ENCODE data around the gene SPRY1. TPM values are rescaled to one million over a fixed set of nuclear protein-coding genes. Genes with fewer than 3 reads are reported as not detected.

The SPRY1 gene
- total and polyA plus RNA-seq, 9 of the 15 experiments (the other 6 are each of a cell fraction or from before 2014, with no cell fraction given) = 0.18 to 1.9 (median 0.45) TPM; not detected in 1

DNA sequence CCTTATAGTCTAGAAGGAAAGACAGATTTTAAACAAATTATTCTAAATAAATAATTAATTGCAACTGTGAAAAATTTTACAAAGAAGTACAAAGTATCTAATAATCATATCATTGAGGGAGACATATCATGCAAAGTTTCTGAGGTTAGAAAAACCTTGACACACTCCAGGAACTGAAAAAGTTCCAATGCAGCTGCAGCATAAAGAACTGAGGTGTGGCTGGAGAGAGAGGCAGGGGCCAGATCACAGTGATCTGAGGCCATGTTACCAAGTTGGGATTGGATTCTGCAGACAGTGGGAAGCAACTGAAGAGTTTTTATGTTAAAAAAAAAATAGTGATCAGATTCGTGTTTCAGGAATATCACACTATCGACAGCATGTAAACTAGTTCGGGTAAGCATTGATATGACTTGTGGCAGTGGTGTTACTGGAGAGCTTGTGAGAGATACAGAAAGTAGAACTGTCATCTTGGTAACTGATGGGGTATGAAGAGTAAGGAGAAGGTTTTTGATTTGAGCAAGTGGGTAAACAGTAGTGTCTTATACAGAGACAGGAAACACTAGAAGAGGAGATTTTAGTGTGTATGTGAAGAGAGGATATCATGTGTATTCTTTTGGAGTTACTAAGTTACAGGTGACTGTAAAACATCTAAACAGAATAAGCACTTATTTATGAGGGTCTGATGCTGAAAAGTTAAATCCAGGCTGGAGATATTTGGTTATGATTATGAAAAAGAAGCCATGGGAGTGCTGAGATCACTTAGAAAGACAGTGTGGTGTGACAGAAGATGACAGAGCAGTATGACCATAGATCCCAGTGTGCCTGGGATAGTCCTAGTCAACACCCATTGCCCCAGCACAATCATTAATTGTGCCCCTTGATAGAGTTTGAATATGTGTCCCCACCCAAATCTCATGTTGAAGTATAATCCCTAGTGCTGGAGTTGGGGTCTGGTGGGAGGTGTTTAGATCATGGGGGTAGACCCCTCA lies 15.6 kb upstream of the SPRY1 start:
- H3K9ac ChIP-seq (ENCODE audit: insufficient read depth in 1 of 2, low read depth in 2 of 2, low read length in 2 of 2) = no peak overlapping the region
- H3K79me2 ChIP-seq (ENCODE audit: control insufficient read depth, insufficient read depth, low read length) = no peaks in the 10 kb centered on the region
- no peak for DNase-seq (ENCODE audit: extremely low read depth in 1 of 4, low spot score in 3 of 4)
- H3K9me3 ChIP-seq (replicated peaks; ENCODE audit: control insufficient read depth, insufficient read depth, low read depth, low read length) = no peaks in the 10 kb centered on the region
- in situ Hi-C loops (cut with MboI) = no loop called here
- no peaks in the 10 kb centered on the region for H3K36me3 ChIP-seq (ENCODE audit: control insufficient read depth, insufficient read depth, low read length)
- H3K4me1 ChIP-seq (replicated peaks in 1 of 2; ENCODE audit: control insufficient read depth in 2 of 2, insufficient read depth in 2 of 2, low read length in 2 of 2) = no peaks in the 10 kb centered on the region
- no peak for ATAC-seq
- no peak overlapping the region for H3K27ac ChIP-seq (ENCODE audit: extremely low read depth, low read depth, low read length)
- WGBS (ENCODE audit: insufficient coverage, low coverage, missing lambda C conversion rate) = 8% methylated on average over 3 of the region's 3 CpGs
- H3K4me3 ChIP-seq = no peak overlapping the region
- no peak overlapping the region for H2AFZ ChIP-seq (ENCODE audit: low read depth, low read length)
- H3K9me1 ChIP-seq (ENCODE audit: control insufficient read depth, insufficient read depth, low read length) = no peaks in the 10 kb centered on the region
- POLR2A ChIA-PET = no interaction called here
- BruUV-seq (replicated peaks) = no TSS peak
- intact Hi-C loops (cut with micrococcal nuclease) = no loop called here
- no peaks in the 10 kb centered on the region for H3K27me3 ChIP-seq (ENCODE audit: control insufficient read depth in 2 of 2, insufficient read depth in 2 of 2, low read length in 2 of 2)
- CTCF ChIA-PET (ENCODE audit: low intra/inter-chr PET ratio) = no interaction called here
- no peak overlapping the region for H3K4me2 ChIP-seq (ENCODE audit: insufficient read depth, low read length)
- no peak for FAIRE-seq
- H4K20me1 ChIP-seq (replicated peaks; ENCODE audit: control insufficient read depth, insufficient read depth, low read length) = no peaks in the 10 kb centered on the region
- TF ChIP-seq JUNB (CRISPR knock-in tag; conservative IDR thresholded peaks at IDR 0.05) (no peak), ID3 (CRISPR knock-in tag; IDR thresholded peaks at IDR 0.05) (no peak), ID3 (tag; IDR thresholded peaks at IDR 0.05) (no peak), ZNF165 (CRISPR knock-in tag; IDR thresholded peaks at IDR 0.05; ENCODE audit: borderline replicate concordance) (no peak), BHLHE40 (IDR thresholded peaks at IDR 0.05; ENCODE audit: low read length) (no peak), ZNF282 (CRISPR knock-in tag; IDR thresholded peaks at IDR 0.05) (no peak), RBM17 (IDR thresholded peaks at IDR 0.05; ENCODE audit: borderline replicate concordance, low read depth, low read length) (no peak), RNF2 (IDR thresholded peaks at IDR 0.05) (no peak), ZNF3 (CRISPR knock-in tag; IDR thresholded peaks at IDR 0.05) (no peak), ZNF512 (tag; IDR thresholded peaks at IDR 0.05) (no peak), MAFG (tag; conservative IDR thresholded peaks at IDR 0.05) (no peak), PTBP1 (IDR thresholded peaks at IDR 0.05; ENCODE audit: low read depth, low read length) (no peak), ESRRA (IDR thresholded peaks at IDR 0.05; ENCODE audit: borderline replicate concordance, low read depth) (no peak), ZNF197 (CRISPR knock-in tag; IDR thresholded peaks at IDR 0.05; ENCODE audit: low read depth) (no peak)
- TF ChIP-seq, protein P1, sequence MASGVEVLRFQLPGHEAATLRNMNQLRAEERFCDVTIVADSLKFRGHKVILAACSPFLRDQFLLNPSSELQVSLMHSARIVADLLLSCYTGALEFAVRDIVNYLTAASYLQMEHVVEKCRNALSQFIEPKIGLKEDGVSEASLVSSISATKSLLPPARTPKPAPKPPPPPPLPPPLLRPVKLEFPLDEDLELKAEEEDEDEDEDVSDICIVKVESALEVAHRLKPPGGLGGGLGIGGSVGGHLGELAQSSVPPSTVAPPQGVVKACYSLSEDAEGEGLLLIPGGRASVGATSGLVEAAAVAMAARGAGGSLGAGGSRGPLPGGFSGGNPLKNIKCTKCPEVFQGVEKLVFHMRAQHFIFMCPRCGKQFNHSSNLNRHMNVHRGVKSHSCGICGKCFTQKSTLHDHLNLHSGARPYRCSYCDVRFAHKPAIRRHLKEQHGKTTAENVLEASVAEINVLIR (CRISPR knock-in tag; IDR thresholded peaks at IDR 0.05) = no peak
- TF ChIP-seq, protein P2, sequence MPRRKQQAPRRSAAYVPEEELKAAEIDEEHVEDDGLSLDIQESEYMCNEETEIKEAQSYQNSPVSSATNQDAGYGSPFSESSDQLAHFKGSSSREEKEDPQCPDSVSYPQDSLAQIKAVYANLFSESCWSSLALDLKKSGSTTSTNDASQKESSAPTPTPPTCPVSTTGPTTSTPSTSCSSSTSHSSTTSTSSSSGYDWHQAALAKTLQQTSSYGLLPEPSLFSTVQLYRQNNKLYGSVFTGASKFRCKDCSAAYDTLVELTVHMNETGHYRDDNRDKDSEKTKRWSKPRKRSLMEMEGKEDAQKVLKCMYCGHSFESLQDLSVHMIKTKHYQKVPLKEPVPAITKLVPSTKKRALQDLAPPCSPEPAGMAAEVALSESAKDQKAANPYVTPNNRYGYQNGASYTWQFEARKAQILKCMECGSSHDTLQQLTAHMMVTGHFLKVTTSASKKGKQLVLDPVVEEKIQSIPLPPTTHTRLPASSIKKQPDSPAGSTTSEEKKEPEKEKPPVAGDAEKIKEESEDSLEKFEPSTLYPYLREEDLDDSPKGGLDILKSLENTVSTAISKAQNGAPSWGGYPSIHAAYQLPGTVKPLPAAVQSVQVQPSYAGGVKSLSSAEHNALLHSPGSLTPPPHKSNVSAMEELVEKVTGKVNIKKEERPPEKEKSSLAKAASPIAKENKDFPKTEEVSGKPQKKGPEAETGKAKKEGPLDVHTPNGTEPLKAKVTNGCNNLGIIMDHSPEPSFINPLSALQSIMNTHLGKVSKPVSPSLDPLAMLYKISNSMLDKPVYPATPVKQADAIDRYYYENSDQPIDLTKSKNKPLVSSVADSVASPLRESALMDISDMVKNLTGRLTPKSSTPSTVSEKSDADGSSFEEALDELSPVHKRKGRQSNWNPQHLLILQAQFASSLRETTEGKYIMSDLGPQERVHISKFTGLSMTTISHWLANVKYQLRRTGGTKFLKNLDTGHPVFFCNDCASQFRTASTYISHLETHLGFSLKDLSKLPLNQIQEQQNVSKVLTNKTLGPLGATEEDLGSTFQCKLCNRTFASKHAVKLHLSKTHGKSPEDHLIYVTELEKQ (CRISPR knock-in tag; IDR thresholded peaks at IDR 0.05) = no peak

Data from K562 (cell line).